Occipital lobe (tissue), 2 donors: ENCODE data around the gene TRMT61A. TPM values are rescaled to one million over a fixed set of nuclear protein-coding genes. Genes with fewer than 3 reads are reported as not detected.

Experiments used
- DNase-seq: peaks from one replicate; lab custom pipeline; 2025; lab: John Stamatoyannopoulos, UW
- total RNA-seq: library from RNA; depleted of rRNA; stranded (reverse); fragments of >200 nt; gene quantifications from one replicate; pipeline ENCODE4 v1.2.3, GENCODE V29; 2014

The TRMT61A gene
- total RNA-seq, 1 donor from 2014 or later: 5.9 TPM

DNA sequence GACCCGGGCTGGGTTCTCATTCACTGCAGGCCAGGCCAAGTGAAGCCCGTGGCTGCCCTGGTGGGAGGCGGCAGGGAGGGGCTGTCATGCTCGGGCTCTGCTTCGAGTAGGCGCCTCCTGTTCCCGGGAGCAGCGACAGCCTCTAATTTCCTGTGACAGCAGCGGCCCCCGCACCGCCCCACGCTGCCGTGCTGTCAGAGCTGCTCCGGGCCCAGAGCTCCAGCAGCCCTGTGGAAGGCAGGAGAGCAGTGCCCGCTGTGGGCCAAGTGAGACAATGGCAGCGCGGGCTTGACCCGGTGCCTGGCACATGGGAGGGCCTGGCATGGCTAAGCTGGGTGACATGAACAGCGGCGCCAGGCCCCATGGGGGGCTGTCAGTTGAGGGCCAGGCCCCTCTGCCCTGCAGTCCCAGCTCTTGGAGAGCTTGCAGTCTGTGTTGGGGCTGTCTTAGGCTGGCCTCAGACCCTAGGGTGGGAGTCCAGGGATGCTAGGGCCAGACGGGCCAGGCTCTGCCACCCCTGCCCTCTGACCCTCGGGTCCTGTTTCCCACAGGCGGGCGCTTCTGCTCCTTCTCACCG lies 5.1 kb downstream of the TRMT61A start:
- peak; percentile 66 for DNase-seq

DNA sequence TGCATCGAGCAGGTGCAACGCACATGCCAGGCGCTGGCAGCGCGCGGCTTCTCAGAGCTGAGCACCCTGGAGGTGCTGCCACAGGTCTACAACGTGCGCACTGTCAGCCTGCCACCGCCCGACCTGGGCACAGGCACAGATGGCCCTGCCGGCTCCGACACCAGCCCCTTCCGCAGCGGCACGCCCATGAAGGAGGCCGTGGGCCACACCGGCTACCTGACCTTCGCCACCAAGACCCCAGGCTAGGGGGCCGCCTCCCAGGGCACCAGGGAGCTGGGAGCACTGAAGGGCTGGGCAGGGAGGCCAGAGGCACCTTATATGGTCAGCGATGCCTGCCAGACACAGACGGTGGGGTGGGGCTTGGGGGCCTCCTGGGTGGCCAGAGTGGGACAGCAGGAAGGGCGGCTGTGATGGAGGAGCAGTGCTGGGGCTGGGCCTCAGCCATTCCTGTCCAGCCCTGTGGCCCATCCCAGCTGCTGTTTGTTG lies 5.6 kb downstream of the TRMT61A start:
- no peak for DNase-seq

DNA sequence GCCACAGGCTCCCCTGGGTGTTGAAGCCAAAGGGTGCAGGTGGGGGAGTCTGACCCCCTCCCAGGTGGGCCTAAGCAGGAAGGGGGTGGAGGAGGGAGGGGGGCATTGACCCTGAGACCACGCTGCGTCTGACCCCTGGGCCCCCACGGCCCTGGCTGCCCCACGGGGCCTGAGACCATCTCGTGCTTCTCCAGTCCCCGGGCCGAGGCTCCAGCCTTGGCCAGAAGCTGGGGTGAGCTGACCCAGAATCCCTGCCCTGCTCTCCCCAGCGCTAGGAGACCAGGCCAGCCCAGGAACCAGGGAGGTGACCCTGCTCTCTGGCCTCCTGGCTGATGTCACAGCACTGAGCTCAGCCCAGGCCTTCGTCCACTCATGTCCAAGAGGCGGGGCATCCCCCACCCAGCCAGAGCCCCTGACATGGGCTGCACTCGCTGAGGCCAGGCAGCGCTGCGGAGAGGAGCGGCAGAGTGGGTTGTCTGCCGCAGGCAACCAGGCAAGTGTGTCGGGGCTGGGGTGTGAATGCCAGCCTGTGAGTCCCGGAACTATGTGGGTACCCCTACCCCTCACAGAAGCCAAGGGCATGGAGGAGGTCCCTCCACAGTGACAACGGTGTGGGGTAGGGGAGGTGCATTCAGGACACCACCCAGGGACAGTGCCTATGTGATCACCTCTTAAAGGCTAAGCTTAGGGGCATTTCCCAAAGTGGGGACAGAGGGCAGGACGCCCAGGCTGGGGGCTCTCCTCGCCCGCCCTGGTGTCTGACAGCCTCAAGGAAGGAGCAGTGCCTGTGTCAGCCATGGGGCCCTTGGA lies 6.3 kb downstream of the TRMT61A start:
- DNase-seq: no peak

DNA sequence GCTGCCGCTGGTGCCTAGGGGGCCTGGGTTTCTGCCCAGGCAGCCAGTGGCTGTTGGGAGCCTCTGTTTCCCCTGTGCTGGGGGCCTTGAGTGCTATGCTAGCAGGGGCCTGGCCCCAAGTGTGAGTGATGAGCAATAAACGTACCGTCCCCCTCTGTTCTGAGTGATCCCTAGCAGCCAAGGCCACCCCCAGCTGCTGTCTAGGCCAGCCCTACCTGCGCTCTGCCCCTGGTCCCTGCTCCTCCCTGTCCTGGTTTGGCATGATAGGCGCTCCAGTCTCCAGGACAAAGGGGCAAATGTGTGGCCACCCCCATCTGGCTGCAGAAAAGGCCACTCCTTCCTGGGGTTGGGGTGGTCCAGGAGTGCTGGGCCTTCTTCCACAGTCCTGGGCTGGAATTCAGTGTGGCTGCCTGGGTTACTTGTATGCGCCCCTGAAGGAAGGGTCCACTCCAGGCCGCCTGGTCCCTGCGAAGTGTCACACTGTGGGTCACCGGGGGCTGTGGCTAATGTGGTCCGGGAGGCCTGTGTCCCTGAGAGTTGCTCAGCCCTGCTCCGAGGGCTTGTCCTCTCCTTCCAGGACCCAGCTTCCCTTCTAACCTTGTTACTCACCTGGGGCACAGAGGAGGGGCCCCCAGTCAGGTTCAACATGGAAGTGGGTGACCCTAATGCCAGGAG lies 7.0 kb downstream of the TRMT61A start:
- DNase-seq: no peak

DNA sequence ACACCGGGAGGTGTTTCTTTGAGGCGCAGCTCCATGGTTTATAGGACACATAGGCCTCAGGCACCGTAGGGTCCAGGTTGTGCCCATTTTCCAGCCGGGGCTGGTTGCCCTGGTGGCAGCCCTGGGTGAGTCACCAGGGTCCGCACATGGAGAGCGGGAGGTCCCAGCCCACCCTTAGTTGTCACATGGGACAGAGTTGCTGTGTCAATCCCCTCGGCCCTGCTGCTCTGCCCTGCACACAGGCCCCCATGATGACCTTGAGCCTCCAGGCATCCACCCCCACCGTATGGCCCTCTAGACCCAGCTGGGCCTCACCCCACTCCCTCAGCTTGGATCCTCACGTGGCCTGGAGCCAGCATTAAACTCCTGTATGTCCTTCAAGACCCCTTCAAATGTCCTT lies 7.7 kb downstream of the TRMT61A start:
- no peak for DNase-seq

DNA sequence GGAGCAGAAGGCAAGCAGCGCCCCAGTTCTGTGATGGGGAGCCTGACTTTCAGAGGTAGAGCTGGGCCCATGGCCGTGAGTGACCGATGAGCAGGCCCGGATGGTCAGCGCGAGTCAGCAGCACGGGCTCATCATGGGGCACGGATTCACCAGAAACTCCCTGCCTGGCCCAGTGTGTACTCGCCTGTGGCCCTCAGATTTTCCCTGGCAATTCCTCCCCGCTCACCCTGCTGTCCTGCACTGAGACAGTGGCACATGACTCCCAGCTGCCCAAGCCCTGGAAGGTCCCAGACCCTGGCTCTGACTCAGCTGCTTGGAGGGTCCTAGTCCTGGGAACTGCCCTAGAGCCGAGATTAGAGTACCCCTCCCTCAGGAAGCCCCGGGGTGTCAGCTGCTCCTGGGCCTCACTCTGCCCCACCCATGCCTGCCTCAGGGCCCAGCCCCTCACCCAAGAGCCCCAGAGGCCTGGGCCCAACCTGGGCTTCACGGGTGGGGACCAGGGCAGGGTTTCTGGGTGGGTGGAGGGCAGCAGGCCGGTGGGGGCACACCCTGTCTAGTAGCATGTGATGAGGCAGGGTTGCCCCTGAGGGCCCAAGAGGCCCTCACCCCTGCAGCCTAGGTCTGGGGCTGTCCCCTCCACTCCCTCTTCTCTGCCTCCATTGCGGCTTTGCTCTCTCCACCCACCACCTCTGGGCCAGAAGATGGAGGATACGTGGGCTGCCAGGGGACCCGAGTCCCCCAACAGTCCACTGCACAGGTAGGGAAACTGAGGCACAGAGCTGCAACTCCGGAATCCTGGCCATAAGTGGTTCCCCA lies 8.4 kb downstream of the TRMT61A start:
- DNase-seq: no peak

DNA sequence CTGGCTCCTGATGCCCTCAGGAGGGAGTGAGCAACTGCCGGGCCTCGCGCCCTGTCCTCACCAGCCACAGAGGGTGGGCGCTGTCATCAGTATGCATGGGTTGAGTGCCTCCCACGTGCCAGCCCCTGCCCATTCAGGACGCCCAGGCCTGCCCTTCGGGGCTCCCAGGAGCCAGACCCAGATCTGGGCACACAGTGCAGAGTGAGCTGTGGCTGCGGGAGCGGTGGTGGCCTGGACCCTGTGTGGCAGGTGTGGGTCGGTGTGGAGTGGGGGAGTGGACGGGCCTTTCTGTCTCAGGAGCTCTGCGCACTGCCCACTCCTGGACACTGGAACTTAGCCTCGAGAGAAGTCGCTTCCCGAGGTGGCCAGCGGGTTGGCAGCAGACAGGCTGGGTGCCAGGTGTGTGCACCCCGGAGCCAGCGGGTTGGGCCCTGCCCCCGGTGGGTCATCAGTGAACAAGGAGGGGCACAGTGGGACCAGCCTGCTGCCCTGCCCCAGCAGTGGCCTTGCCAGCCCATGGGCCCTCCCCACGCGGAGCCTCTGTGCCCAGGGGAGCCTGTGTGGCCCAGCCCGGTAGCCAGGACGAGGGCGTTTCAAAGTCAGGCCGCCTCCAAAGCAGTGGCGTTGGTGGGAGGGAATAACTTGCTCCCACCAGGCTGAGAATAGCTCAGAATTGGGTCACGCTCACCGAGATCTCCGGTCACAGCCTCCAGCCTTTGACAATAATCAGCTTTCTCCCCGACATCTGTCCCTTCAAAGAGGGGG lies 9.5 kb downstream of the TRMT61A start:
- DNase-seq: no peak

DNA sequence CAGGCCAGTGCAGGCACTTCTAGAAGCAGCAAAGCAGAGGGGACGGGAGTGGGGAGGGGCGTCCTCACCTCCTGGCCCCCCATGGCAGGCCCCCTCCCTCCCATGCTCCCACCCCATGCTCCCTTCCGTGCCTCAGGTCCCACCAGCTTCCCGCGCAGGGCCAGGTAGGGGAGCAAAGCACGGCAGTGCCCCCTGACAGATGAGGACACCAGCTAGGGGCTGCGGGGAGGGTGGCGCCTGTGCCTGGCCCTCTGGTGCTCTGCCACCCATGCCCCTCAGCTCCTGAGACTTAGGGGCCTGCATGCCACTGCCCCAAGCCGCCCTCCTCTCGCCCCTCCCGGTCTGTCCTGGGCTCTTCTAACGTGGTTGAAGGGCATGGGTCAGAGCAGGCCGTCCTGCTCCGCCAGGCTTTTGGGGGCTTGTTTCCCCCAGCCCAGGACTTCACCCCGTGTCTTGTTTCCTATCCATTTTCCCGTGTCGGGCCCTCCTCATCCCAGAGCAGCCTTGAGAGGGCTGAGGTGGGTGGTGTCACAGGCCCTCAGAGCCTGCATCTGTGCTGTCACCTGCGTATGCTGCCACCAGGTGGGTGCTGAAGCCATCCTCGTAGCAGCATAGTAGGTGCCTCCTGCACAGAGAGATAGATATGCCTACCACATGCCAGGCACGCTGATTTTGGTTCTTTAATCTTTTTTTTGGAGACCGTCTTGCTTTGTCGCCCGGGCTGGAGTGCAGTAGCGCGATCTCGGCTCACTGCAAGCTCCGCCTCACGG lies 10.2 kb downstream of the TRMT61A start:
- no peak for DNase-seq

DNA sequence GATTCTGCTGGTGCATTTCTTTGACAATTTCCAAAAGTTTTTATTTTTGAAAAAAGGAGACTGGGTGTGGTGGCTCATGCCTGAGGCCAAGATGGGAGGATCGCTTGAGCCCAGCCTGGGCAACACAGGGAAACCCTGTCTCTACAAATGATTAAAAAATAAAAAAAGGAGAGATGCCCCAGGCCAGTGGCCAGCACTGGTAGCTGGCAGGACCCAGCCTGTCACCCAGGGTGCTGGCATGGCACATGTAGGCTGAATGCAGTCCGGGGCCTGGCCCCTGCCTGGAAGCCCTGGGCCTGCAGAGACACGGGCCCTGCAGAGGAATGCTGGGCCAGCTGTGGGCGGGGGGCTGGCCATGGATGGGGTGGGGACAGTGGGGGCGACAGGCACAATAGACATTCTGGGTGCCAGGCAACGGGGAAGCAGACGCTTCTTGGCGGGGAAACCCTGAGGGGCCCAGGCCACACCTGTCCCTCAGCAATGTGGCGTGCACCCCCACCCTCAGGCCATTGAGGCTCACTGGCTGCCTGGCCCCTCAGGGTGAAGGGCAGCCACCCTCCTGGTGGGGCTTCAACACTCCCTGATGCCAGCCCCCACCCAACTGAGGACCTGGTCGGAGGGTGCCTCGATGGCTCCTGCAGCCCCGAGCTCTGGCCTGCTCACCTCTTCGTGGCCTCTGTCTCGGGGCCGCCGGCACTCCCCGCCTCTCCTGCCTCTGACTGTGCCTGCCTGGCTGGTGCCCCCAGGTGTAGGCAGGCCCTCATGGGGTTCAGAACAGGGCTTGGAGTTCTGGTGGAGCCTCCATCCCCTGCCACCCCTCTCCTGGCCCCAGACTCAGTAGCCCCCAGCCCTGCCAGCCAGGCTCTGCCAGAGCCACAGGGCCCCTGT lies 12.1 kb downstream of the TRMT61A start:
- DNase-seq: no peak

DNA sequence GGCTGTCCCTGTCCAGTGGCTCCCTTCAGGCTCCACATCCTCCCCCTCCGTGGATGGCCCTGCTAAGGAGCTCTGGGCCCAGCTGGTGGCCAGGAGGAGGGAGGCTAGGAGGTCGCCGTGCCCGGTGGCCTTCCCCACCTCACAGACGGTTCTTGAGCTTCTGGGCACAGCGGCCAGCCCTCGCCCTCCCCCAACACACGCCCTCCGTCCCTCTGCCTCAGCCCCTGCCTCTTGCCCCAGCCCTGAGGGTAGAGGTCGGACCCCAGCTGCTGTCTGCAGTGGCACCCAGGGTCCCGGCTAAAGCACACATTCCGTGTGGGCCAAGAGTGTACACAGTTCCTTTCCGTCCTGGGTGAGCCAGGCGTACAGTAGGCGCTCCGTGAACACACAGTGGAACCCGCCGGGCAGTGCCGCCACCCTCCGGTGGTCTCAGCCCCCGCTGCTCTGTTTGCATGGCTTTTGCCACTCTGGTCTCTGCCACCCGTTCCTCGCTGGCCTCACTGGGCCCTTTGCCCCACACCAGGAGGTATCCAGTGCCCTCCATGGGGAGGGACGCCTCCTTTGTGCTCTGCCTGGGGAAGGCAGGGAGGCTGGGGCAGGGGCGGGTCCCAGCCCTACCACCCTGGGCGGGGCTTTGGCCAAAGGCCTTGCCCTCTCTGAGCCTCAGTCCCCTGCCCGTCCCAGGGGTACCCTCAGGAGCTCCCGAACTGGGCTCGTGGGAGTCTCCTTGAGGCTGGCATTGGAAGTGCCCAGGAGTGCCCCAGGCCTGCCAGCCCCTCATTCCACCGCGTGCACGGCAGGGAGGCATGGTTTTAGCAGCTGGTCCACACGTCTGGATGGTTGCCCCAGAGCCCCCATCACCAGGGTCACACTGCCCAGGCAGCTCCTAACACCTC lies 13.0 kb downstream of the TRMT61A start:
- no peak for DNase-seq

DNA sequence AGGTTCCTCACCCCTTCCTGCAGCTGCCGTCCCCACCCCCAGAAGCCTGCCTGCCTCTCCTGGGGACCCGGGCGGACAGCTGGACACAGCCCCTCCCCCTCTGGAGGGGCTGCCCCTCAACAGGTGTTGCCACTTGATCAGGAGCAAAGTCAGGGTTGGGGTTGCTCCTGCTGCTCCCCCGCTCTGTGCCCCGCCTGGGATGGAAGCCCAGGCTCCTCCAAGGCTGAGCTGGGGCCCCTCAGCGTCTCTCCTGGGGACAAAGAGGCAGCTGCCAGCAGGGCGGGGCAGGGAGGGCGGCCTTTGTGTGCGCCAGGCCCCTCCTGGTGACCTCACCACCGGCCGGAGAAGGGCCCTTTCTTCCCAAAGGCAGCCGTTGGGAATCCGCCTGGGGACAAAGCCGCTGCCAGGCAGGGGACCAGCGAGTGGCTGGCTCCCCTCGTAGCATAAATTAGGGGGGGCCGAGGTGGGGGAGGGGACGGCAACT lies 13.7 kb downstream of the TRMT61A start:
- DNase-seq: peak; percentile 88

DNA sequence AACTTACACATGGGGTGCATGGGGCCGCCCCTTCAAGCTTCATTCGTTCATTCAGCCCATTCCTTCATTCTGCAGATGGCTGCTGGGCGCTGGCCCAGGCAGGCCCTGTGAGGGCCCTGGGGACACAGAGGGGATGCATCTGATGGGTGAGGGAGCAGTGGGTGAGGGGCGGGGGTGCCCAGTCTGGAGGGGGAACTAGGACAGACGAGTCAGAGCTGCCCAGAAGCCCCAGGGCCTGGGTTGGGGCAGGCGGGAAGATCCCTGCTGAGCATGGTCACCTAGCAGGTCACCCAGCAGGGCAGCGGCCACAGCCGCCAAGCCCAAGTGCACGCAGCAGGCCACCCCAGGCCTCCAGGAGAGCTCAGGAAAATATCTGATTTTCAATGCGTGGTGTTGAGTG lies 14.1 kb downstream of the TRMT61A start:
- no peak for DNase-seq

DNA sequence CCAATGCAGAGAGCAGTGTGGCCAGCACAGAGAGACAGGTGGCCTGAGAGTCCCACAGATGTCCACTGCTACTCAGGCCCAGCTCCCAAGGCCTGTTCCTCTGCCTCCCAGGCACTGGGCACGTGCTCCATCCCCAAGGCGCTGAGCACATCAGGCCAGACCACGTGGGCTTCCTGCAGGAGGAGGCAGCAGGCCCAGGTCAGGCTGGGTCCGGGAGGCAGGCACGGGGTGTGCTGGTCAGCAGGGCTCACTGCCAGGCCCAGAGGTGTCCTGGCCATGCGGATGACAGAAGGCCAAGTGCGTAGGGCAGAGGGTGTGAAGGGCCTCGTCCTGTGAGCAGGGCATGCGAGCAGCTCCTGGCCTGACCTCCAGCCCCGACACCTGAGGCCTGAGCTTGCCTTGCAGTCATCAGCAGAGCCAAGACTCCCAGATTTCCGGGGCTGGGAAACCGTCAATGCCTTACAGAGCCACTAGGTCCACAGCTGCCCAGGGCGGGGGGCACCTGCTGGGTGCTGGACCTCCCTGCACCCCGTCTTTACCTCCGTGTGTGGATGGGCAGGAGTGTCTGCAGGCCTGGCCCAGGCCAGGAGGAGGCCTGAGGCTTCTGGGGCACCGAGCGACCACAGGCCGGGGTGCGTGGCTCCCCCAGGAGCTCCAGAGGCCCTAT lies 14.9 kb downstream of the TRMT61A start:
- no peak for DNase-seq

DNA sequence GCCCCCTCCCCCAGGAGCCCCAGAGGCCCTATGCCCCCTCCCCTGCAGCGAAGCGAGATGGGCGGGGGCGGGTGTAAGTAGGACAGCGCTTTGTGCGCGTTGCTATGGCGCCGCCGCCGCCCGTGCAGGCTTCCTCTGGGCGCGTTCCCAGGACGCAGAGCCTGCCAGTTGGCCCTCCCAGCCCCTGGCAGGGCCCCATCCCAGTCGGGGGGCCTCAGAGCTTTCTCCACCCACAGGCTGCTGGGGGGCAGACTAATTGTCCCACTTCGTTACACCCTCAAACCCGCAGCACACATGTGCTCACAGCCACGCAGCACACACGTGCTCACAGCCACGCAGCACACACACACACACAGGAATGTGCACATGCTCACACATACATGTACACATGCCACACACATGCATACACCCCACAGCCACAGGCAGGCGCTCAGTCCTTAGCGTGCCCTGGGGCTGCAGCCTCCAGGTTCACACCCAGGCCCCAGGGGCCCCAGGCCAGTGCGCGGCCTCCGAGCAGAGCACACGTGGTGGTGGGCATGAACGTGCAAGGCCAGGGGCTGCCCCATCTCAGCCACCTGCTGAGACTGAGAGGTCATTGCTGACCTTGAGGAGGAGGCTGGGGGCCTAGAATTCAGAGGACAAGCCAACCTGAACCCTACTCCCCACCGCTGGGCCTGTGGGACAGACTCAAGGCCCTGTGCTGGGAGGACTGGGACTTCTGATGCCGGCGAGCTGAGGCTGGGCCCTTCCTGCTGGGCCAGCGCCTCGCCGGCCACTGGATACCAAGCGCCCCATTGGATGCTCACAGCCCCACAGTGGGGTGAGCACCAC lies 15.6 kb downstream of the TRMT61A start:
- peak; percentile 79 for DNase-seq

DNA sequence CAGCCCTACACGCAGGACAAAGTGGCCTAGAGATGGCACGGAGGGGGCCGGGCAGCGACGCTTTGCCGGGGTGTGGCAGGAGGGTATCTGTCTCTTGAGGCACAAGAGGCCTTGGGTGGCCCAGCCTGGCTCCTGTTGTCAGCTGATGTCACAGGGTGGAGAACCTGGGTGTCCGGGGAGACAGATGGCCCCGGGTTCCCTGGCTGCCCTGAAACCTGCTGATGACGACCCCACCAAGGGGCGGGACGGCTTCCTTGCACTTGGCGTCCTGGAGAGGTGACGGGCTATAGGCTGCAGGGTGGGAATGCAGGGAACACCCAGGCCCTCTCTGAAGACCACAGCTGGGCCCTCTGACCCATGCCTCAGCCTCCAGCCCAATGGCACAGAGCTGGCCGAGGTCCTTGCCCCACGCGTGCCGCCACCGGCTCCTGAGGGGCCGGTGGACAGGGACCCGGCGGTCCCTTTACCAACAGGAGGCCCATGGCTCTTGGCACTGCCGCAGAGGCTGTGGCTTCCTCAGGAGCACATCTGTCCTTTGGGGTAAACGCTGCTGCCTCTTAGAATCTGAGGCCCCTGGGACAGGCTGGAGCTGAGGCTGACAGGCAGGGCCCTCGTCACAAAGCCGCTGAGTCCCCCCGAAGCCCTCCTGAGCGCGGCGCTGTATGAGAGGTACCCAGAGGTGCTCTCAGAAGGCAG lies 16.4 kb downstream of the TRMT61A start:
- no peak for DNase-seq
